ENCODE results near the gene PTPN1.

DNA sequence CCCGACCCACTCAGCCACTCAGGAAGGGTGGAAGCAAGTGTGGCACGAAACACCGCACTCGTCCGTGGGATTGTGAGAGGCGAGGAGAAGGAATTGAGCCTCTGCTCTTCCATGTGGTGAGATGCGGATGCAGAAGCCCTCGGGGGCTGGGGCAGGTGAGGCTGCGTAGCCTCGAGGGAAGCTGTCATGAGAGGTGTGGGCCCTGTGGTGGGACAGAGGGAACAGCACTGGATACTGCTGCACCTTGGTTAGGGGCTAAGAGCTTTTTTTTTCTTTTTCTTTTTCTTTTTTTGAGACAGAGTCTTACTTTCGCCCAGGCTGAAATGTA is 86.5 kb downstream of the PTPN1 start:
- TF ChIP-seq CTCF (IDR thresholded peaks at IDR 0.05) (no peak), POLR2AphosphoS5 (IDR thresholded peaks at IDR 0.05) (no peak), EP300 (IDR thresholded peaks at IDR 0.05) (no peak), POLR2A (IDR thresholded peaks at IDR 0.05) (no peak)

All from stomach (tissue), 4 donors.